SIG-M5 (cell line): ENCODE results near the gene DMGDH.

Source experiments
- DNase-seq: peaks from one replicate; lab custom pipeline; 2025; lab: John Stamatoyannopoulos, UW

Gene DMGDH

DNA sequence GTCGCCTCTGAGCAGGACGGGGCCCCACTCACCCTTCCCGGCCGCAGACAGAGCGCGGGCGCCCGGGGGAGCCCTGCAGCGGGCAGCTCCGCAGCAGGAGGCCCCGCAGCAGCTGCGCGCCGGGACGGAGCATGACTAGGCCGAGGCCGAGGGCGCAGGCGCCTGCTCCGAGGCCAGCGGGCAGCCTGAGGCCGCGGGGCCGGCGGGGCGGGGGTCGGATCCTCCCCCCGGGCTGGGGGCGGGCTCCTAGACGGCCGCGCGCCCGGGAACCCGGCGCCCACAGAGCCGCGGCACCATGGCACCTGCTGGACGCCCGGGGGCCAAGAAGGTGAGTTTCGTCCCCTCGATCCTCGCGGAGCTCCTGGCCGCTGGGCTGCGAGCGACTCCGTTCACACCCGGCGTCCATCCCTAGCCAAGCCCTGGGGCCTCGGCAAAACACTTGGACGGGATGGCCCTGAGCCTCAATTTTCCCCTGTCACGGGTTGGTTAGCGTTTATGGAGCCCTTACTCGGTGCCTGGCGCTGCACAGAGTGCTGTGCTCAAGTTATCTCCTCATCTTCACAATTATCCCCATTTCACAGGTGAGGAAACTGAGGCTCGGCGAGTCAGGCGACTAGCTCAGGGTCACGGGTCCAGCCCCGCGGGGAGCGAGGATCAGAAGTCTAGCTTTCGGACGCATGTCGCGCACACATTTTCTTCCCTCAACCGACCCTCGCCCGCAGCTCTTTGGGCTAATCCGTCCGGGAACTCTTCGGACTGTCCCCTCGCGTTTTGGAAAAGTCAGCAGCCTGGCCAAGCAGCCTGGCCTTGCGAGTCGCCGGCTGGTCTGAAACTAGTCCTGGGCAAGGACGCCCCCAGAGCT, at the start of gene DMGDH, which contains the start of gene BHMT2:
Gene DMGDH, minus strand, starts transcription at position 187 of the 862 bp plus-strand sequence. Its CDS starts 54 bp downstream, at position 133.
Gene BHMT2, plus strand, starts transcription at position 280 of the 862 bp plus-strand sequence. Its CDS starts 16 bp downstream, at position 296.
- DNase-seq, result no peak

- no peak for DNase-seq
Measured at GRCh38 chr5:79112703-79113058, 43.2 kb upstream of the DMGDH start.

GRCh38 chr5:79111960-79112702, 42.7 kb upstream of the DMGDH start:
- DNase-seq, result no peak

DNA sequence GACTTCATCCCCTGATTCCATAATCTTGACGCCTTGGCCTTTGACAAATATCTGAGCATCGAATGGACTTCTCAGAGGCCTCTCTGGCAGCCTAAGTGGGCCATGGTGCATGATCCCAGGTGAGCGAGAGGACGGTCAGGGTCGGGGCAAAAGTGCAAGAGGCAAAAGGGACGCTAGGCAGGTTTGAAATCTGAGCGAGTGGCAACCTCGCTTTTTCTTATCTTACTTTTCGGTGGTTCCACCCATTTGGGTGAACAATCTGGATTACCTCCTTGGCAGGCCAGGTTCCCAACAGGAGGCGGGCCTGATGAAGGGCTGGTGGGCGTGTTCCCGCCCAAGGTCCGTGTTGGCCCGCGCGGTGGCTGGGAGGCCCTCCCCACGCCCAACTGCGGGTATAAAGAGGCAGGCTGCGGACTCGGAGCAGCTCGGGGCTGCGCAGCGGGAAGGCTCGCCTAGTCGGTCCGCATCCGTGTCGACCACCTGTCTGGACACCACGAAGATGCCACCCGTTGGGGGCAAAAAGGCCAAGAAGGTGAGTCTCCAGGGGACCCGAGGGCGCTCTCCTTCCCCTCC, 42.0 kb upstream of the DMGDH start, which contains the start of gene BHMT:
Gene BHMT, plus strand, starts transcription at position 423 of the 573 bp plus-strand sequence. Its CDS starts 77 bp downstream, at position 500.
- DNase-seq, result no peak

GRCh38 chr5:79109527-79110492, 40.3 kb upstream of the DMGDH start:
- no peak for DNase-seq

DNA sequence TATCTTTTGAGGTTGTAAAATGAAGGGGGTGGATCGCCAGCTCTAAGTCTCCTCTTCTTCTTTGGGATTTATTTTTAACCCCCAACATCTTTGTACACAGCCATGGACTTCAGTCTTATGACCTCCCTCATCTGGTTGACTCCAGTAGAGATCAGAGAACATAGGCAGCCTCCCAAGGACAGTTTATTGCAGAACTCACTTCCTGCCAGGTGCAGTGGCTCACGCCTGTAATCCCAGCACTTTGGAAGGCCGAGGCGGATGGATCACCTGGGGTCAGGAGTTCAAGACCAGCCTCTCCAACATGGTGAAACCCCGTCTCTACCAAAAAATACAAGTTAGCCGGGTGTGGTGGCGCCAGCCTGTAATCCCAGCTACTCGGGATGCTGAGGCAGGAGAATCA, 39.3 kb upstream of the DMGDH start:
- no peak for DNase-seq

DNA sequence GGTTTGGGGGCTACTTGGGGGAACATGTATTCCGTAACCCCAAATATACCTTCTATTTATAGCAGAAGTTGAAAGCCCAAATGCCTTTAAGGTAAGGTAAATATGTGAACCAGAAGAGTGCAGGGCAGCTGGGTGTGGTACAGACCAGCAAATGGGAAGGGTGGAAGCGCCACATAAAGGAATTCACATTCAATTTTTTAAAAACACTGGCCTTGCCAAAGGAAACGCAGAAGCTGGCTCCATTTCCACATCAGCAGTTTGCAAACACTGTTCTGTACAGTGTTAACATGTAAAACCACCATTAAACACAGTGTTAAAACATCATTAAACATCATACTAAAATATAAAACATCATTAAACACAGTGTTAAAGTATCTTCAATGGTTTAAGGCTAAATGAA, 38.6 kb upstream of the DMGDH start:
- DNase-seq, result no peak

- no peak for DNase-seq
Measured at GRCh38 chr5:79107020-79107796, 37.7 kb upstream of the DMGDH start.

GRCh38 chr5:79105868-79106267, 36.4 kb upstream of the DMGDH start:
- DNase-seq, result no peak

- DNase-seq, result no peak
Measured at GRCh38 chr5:79093762-79094161, 24.3 kb upstream of the DMGDH start.

GRCh38 chr5:79091064-79091463, 21.6 kb upstream of the DMGDH start:
- no peak for DNase-seq

GRCh38 chr5:79088507-79088906, 19.0 kb upstream of the DMGDH start:
- DNase-seq, result no peak

DNA sequence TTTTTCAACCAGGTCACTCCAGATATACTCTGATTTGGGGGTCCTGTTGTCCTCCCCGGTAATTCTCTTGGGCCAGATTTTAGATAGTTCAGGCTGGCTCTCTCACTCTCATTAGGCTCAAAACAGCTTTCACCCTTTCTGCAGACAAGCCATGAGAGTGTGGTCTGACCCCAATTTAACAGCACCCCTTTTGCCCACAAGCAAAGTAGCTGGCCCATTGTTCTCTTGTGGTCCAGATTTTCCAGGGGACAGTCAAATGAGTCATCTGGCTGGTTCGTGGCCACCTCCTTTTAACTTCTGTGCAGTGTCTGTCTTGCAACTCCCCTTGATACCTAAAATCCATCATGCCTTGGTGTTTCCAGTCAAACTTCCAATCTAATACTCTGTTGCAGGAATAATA, 16.6 kb upstream of the DMGDH start:
- no peak for DNase-seq

DNA sequence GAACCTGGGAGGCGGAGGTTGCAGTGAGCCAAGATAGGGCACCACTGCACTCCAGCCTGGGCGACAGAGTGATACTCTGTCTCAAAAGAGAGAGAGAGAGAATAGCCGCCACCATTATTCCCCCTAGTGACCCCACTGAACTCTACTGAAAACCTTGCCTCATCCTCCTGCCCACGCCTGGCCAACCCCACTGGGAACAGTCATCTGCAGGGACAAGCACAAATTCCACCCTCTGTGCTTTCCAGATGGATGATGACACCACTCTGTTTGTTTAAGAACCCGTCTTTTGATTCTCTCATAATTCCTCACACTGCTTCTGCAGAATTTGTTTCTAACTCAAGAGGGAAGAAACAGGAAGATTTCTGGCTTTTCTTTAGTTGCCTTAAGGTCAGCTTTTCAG, 12.3 kb upstream of the DMGDH start:
- DNase-seq, result no peak

GRCh38 chr5:79080804-79081203, 11.3 kb upstream of the DMGDH start:
- DNase-seq, result no peak

GRCh38 chr5:79077680-79078365, 8.3 kb upstream of the DMGDH start:
- DNase-seq, result no peak

- no peak for DNase-seq
Measured at GRCh38 chr5:79076819-79077218, 7.3 kb upstream of the DMGDH start.

GRCh38 chr5:79075646-79076426, 6.4 kb upstream of the DMGDH start:
- DNase-seq, result no peak

- DNase-seq, result no peak
Measured at GRCh38 chr5:79074641-79075040, 5.2 kb upstream of the DMGDH start.
